ENCODE data around the gene NHERF1.

DNA sequence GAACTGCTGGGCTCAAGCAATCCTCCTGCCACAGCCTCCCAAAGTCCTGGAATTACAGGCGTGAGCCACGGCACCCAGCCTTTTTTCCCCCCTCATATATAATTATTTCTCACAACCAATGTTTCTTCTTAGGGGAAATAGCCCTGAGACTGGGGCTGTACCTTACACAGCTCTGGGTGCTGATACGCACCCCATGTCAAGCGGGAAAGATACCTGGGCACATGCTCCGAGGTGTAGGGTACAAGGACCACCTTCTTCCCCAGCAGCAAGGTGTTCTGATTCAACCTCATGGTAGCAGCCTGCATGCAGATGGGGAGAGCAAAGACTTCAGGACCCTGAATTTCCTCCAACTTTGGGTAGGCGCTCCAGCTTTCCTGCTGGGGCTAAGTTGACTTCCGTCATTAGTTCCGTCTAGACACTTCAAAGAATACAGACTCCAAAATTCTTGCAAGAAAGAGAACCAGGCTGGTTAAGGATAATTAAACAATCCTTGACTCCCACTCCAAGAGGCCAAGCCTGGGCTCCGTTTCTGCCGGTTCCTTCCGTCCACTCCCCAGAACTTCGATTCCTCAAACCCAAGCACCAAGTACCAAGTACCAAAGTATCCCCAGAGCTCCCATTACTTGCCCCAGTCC is 27.1 kb downstream of the NHERF1 start:
- no peak for TF ChIP-seq ZNF391 (tag by site-specific recombination; IDR thresholded peaks at IDR 0.05; ENCODE audit: borderline replicate concordance, low read depth)
- TF ChIP-seq GLI4 (tag by site-specific recombination; IDR thresholded peaks at IDR 0.05) = no peak
- no peak for TF ChIP-seq ZNF133 (tag by site-specific recombination; IDR thresholded peaks at IDR 0.05)
- TF ChIP-seq, protein P1, sequence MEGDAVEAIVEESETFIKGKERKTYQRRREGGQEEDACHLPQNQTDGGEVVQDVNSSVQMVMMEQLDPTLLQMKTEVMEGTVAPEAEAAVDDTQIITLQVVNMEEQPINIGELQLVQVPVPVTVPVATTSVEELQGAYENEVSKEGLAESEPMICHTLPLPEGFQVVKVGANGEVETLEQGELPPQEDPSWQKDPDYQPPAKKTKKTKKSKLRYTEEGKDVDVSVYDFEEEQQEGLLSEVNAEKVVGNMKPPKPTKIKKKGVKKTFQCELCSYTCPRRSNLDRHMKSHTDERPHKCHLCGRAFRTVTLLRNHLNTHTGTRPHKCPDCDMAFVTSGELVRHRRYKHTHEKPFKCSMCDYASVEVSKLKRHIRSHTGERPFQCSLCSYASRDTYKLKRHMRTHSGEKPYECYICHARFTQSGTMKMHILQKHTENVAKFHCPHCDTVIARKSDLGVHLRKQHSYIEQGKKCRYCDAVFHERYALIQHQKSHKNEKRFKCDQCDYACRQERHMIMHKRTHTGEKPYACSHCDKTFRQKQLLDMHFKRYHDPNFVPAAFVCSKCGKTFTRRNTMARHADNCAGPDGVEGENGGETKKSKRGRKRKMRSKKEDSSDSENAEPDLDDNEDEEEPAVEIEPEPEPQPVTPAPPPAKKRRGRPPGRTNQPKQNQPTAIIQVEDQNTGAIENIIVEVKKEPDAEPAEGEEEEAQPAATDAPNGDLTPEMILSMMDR (tag by site-specific recombination; IDR thresholded peaks at IDR 0.05) = no peak
- no peak for TF ChIP-seq ZBTB7A (tag by site-specific recombination; IDR thresholded peaks at IDR 0.05; ENCODE audit: low read depth)
- TF ChIP-seq SCRT1 (tag by site-specific recombination; IDR thresholded peaks at IDR 0.05; ENCODE audit: borderline replicate concordance) = no peak
- no peak for TF ChIP-seq ZNF558 (tag by site-specific recombination; IDR thresholded peaks at IDR 0.05)
- no peak for TF ChIP-seq ZNF701 (tag by site-specific recombination; IDR thresholded peaks at IDR 0.05)
- no peak for TF ChIP-seq ZBTB21 (tag by site-specific recombination; IDR thresholded peaks at IDR 0.05)
- no peak for TF ChIP-seq ZNF266 (tag by site-specific recombination; IDR thresholded peaks at IDR 0.05; ENCODE audit: low read depth)
- TF ChIP-seq, protein P2, sequence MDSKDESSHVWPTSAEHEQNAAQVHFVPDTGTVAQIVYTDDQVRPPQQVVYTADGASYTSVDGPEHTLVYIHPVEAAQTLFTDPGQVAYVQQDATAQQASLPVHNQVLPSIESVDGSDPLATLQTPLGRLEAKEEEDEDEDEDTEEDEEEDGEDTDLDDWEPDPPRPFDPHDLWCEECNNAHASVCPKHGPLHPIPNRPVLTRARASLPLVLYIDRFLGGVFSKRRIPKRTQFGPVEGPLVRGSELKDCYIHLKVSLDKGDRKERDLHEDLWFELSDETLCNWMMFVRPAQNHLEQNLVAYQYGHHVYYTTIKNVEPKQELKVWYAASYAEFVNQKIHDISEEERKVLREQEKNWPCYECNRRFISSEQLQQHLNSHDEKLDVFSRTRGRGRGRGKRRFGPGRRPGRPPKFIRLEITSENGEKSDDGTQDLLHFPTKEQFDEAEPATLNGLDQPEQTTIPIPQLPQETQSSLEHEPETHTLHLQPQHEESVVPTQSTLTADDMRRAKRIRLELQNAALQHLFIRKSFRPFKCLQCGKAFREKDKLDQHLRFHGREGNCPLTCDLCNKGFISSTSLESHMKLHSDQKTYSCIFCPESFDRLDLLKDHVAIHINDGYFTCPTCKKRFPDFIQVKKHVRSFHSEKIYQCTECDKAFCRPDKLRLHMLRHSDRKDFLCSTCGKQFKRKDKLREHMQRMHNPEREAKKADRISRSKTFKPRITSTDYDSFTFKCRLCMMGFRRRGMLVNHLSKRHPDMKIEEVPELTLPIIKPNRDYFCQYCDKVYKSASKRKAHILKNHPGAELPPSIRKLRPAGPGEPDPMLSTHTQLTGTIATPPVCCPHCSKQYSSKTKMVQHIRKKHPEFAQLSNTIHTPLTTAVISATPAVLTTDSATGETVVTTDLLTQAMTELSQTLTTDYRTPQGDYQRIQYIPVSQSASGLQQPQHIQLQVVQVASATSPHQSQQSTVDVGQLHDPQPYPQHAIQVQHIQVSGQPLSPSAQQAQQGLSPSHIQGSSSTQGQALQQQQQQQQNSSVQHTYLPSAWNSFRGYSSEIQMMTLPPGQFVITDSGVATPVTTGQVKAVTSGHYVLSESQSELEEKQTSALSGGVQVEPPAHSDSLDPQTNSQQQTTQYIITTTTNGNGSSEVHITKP (tag by site-specific recombination; IDR thresholded peaks at IDR 0.05) = no peak
- no peak for TF ChIP-seq ZNF239 (tag by site-specific recombination; IDR thresholded peaks at IDR 0.05)
- TF ChIP-seq, protein P3, sequence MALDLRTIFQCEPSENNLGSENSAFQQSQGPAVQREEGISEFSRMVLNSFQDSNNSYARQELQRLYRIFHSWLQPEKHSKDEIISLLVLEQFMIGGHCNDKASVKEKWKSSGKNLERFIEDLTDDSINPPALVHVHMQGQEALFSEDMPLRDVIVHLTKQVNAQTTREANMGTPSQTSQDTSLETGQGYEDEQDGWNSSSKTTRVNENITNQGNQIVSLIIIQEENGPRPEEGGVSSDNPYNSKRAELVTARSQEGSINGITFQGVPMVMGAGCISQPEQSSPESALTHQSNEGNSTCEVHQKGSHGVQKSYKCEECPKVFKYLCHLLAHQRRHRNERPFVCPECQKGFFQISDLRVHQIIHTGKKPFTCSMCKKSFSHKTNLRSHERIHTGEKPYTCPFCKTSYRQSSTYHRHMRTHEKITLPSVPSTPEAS (tag by site-specific recombination; IDR thresholded peaks at IDR 0.05) = no peak
